ENCODE measurements around the gene RNF214. TPM values are rescaled to one million over a fixed set of nuclear protein-coding genes. Genes with fewer than 3 reads are reported as not detected.

RNF214 gene
- total and polyA plus RNA-seq, 2 of the 13 experiments (the other 11 are each of a cell fraction or from before 2014, with no cell fraction given), result 10.7 to 12.6 TPM

- TF ChIP-seq POGK (CRISPR knock-in tag; conservative IDR thresholded peaks at IDR 0.05) (peak; percentile 28; the same call in 1 of the 2 replicates), ZMYM2 (CRISPR knock-in tag; IDR thresholded peaks at IDR 0.05) (no peak), ZNF598 (CRISPR knock-in tag; IDR thresholded peaks at IDR 0.05; ENCODE audit: borderline replicate concordance) (no peak), ETV6 (CRISPR knock-in tag; conservative IDR thresholded peaks at IDR 0.05) (no peak), ZNF460 (CRISPR knock-in tag; IDR thresholded peaks at IDR 0.05; ENCODE audit: borderline replicate concordance) (no peak), DR1 (CRISPR knock-in tag; IDR thresholded peaks at IDR 0.05) (peak; percentile 48; the same call in 1 of the 2 replicates), ELF1 (CRISPR knock-in tag; IDR thresholded peaks at IDR 0.05) (no peak), EED (CRISPR knock-in tag; IDR thresholded peaks at IDR 0.05) (no peak), SP4 (CRISPR knock-in tag; IDR thresholded peaks at IDR 0.05) (no peak), IRX3 (CRISPR knock-in tag; IDR thresholded peaks at IDR 0.05; ENCODE audit: borderline replicate concordance, low read depth) (no peak), ZFP36L1 (CRISPR knock-in tag; IDR thresholded peaks at IDR 0.05) (peak; percentile 71; the same call in 1 of the 2 replicates), ZNF710 (CRISPR knock-in tag; IDR thresholded peaks at IDR 0.05; ENCODE audit: borderline replicate concordance) (peak; percentile 76; the same call in 1 of the 2 replicates), NRL (CRISPR knock-in tag; IDR thresholded peaks at IDR 0.05; ENCODE audit: borderline replicate concordance) (no peak; the same call in none of the 2 replicates), RARG (CRISPR knock-in tag; IDR thresholded peaks at IDR 0.05; ENCODE audit: low read depth) (no peak), PLSCR1 (CRISPR knock-in tag; IDR thresholded peaks at IDR 0.05; ENCODE audit: borderline replicate concordance) (no peak), ZNF724P (CRISPR knock-in tag; IDR thresholded peaks at IDR 0.05; ENCODE audit: borderline replicate concordance) (no peak), ZNF776 (CRISPR knock-in tag; IDR thresholded peaks at IDR 0.05) (0 out of 2 replicates have a peak, but pooled peaks have one; percentile 44), ELF3 (CRISPR knock-in tag; IDR thresholded peaks at IDR 0.05) (no peak), NFKB2 (CRISPR knock-in tag; IDR thresholded peaks at IDR 0.05; ENCODE audit: borderline replicate concordance) (no peak; the same call in 1 of the 2 replicates), ATRX (CRISPR knock-in tag; IDR thresholded peaks at IDR 0.05; ENCODE audit: borderline replicate concordance) (no peak), ZMAT3 (CRISPR knock-in tag; conservative IDR thresholded peaks at IDR 0.05) (no peak), HNF1B (CRISPR knock-in tag; IDR thresholded peaks at IDR 0.05) (peak; percentile 98), RBAK (CRISPR knock-in tag; IDR thresholded peaks at IDR 0.05) (no peak)
Measured at GRCh38 chr11:117299351-117300282, 67.1 kb downstream of the RNF214 start (continued).

Measured in HepG2 (cell line).